AG10803 (cell line): ENCODE results near the gene JAKMIP2.

Experiments used
- DNase-seq: peaks from one replicate; pipeline ENCODE4 v3.0.0; 2010; ENCODE audit warnings: low read depth
- H3K4me3 ChIP-seq: 2 replicates; pipeline ENCODE4 v1.5.1; 2011; ENCODE audit warnings: mild to moderate bottlenecking, low read length, control low read depth
- TF ChIP-seq, protein P1 (sequence below): conservative IDR thresholded peaks from 2 replicates; pipeline ENCODE4 v1.5.1; 2011; ENCODE audit warnings: mild to moderate bottlenecking, low read length, control low read depth, inconsistent platforms

JAKMIP2 gene

DNA sequence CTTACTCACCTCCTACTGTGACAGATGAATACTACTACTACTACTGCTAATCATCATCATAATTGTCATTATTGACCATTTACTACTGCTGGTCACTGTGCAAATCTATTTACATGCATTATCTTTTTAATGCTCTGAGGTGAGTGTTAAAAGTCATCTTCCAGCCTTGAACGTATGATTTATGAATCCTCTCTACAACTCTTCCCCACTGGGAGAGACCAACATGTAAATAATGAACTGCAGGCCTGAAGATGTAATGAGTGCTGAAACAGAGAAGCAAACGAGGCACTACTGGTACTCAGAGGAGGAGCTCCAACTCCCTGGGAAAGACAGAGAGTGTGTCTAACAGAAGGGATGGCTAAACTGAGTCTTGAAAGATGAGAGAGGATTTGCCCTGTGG, 95.4 kb downstream of the JAKMIP2 start:
- H3K4me3 ChIP-seq, result no peak overlapping the region
- TF ChIP-seq, protein P1, sequence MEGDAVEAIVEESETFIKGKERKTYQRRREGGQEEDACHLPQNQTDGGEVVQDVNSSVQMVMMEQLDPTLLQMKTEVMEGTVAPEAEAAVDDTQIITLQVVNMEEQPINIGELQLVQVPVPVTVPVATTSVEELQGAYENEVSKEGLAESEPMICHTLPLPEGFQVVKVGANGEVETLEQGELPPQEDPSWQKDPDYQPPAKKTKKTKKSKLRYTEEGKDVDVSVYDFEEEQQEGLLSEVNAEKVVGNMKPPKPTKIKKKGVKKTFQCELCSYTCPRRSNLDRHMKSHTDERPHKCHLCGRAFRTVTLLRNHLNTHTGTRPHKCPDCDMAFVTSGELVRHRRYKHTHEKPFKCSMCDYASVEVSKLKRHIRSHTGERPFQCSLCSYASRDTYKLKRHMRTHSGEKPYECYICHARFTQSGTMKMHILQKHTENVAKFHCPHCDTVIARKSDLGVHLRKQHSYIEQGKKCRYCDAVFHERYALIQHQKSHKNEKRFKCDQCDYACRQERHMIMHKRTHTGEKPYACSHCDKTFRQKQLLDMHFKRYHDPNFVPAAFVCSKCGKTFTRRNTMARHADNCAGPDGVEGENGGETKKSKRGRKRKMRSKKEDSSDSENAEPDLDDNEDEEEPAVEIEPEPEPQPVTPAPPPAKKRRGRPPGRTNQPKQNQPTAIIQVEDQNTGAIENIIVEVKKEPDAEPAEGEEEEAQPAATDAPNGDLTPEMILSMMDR, result no peak
- no peak for DNase-seq

DNA sequence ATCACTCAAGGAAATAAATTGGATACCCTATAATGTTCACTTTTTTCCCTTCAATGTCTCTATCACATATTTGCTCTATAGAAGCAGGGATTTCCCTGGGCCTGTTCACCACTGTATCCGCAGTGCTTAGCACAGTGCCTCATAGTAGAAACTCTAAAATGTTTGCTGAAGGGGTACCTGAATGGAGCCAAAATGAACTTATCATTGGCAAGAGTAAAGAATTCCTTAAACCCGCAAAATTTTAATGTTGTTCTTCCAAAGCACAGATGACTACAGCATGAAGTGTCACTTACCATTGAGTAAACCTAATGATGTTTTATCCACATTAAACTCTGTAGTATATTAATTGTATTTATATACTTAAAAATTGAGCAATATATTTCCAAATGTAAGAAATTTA, 96.1 kb downstream of the JAKMIP2 start:
- TF ChIP-seq, protein P1, result no peak
- no peak for DNase-seq
- no peak overlapping the region for H3K4me3 ChIP-seq

DNA sequence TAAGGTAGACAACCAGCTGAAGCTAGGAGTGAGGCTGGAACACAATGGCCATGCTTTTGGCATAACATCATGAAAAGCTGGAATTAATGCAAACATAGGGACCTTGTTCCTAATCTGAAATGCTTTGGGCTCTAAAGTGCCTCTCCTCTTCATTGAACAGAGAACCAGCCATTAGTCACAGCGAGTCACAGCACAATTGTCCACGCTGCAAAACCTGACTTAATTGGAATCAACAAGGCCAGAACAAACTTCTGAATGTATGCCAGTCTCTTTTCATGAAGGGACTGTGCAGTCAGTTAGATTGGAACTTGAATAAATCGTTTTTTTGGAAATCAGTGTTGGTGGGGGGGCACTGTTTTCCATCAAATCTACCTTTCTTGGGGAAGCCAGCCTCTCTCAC, 96.5 kb downstream of the JAKMIP2 start:
- TF ChIP-seq, protein P1, result no peak
- no peak for DNase-seq
- no peak overlapping the region for H3K4me3 ChIP-seq

DNA sequence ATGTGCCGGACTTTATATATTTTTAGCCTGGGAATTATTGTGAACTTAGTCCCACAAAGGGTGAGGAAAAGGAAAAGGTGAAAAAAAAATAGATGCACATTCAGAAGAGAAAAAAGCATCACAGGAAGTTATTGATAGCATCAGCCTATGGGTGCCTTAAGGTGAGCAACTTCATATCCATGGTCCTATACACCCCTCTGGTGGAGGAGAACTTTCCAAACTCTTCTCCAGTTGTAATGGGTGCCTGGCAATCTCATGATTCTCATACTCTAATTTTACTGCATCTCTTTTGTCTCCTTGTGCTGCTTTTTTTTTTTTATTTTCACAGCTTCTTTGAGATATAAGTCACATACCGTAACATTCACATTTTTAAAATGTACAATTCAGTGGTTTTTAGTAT, 107.4 kb downstream of the JAKMIP2 start:
- no peak for DNase-seq
- H3K4me3 ChIP-seq, result no peak overlapping the region
- TF ChIP-seq, protein P1, result no peak

DNA sequence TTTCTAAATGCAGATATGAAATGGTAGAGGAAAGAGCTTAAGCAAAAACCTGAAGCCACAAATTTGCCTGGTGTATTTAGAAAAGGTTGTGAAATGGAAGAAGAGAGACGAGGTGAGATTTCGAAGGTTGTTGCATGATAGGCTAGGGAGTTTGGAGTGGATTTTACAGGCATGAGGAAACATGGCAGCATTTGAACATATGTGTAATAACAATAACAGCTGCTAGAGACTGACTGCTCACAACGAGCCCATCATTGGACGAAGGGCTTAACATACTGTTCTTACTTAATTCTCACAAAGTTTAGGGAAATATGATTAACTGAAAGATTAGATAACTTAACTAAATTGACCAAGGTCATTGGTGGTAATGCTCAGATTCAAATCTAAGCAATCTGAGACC, 108.1 kb downstream of the JAKMIP2 start:
- no peak overlapping the region for H3K4me3 ChIP-seq
- no peak for DNase-seq
- TF ChIP-seq, protein P1, result no peak

DNA sequence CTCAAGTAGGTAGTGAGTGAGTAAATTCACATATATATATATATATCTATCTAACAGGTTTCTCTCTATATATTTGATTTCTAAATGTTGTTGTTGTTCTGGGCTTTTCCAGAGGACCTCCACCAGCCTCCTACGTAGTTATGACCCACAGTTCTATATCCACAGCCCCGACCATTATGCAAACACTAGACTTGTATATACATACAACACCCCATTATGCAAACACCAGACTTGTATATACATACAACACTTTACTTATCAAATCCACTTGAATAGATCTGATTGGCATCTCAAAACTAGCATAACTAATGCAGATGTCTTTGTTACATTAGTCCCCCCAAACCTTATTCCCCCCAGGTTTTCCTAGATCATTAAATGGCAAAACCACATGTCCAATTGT, 108.7 kb downstream of the JAKMIP2 start:
- TF ChIP-seq, protein P1, result no peak
- H3K4me3 ChIP-seq, result no peak overlapping the region
- no peak for DNase-seq

DNA sequence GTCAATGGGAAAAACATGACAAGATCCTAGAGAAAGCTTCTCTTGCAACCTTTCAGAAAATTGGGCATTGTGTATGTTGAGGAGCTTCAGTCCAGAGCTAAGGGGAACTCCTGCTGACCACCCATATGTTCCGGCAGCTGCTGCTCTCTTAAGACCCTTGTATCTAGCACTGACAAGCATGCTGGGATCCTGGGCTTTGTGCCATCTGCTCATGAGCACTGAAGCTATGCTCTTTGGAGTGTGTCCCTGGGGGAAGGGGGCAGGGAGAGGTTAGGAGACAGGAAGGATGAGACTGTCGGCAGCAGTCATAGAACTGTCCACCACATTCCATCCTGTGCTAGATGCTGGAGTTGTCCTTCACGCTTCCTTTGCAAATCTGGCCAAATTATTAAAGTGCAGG, 109.3 kb downstream of the JAKMIP2 start:
- H3K4me3 ChIP-seq, result no peak overlapping the region
- TF ChIP-seq, protein P1, result no peak
- no peak for DNase-seq
